HG02642 (cell line): ENCODE data around the gene ANKS3.
A peak's percentile ranks its signal among the peaks of the same experiment; 100 is the strongest.

ENCODE experiments used
- ATAC-seq: cut with Tn5 transposase; IDR thresholded peaks from one replicate; pipeline ENCODE4 v1.9.1; 2021; ENCODE audit warnings: mild to moderate bottlenecking; ENCODE audit not compliant: unreplicated experiment, poor library complexity

Gene ANKS3

DNA sequence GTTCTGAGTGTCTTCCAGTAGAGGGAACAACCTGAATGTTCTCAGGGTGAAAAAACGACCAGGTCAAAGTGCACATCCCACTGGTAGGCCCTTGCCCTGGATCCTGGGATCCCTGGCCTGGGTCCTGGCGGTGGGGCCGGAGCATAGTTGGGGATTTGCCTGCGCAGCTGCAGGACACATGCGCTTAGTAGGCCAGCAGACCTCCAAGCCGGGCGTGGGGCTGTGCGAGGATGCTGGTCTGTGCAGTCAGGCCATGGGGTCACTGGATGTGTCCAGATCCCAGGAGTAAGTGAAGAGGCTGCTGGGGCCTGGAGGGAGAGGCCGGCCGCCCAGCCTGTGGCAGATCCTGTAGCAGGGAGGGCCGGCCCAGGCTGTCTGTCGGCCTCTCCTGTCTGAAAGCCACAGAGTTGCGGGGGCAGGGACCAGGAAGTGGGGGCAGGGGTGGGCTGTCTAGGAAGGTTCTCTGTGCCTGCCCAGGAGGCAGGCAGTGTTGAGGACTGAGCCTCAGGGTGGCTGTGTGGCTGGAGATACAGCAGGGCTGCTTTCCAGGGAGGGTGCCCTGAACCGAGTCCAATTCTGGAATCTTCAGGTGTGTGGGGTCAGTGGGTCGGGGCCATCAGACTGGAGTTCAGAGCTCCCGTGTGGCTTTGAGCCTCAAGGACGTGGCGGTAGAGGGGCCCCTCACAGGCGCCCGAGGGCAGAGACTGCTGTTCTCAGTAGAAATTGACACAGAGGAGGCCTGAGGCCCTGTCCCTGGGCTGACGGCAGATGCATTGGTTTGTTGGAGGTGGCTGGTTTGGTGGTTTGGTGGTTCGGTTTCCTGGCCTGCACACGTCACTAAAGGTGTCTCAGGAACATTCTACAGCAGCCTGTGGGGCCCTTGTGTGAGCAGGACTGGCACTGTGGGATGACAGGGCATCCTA, 57.9 kb downstream of the ANKS3 start:
- ATAC-seq, result no peak

DNA sequence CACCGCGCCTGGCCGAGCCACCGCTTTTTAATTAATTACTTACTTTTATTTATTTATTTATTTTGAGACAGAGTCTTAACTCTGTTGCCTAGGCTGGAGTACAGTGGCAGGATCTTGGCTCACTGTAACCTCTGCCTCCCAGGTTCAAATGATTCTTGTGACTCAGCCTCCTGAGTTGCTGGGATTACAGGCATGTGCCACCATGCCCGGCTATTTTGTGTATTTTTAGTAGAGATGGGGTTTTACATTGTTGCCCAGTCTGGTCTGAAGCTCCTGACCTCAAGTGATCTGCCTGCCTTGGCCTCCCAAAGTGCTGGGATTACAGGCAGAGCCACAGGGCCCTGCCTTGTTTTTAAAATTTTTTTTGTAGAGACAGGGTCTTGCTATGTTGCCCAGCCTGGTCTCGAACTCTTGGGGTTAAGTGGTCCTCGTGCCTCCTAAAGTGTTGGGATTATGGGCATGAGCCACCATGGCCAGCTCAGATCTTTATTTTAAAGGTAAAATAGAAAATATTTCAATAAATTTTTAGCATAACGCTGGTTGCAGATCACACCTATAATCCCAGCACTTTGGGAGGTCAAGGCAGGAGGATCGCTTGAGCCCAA, 59.0 kb downstream of the ANKS3 start:
- ATAC-seq, result no peak

DNA sequence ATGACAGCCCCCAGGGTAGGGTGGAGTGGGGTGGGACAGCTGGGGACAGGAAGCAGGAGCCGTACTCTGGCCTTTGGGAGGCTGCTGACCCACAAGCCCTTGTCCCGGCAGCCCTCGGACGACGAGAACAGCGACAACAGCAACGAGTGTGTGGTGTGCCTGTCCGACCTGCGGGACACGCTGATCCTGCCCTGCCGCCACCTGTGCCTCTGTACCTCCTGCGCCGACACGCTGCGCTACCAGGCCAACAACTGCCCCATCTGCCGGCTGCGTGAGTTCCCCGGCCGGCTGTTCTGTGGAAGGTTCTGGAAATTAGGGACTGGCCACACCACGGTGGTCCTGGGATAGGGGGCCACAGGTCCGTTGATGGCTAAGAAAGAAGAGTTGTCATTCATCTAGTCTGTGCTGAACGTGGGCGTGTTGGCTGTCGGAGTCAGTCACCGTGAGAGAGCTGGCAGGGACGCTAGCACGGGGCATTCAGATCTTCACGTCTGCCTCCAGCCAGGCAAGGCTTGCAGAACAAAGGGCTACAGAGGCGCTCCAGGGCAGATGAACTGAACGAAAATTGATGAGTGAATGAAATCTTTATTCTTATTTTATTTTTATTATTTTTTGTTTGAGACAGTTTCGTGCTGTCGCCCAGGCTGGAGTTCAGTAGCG, 60.6 kb downstream of the ANKS3 start:
- no peak for ATAC-seq

DNA sequence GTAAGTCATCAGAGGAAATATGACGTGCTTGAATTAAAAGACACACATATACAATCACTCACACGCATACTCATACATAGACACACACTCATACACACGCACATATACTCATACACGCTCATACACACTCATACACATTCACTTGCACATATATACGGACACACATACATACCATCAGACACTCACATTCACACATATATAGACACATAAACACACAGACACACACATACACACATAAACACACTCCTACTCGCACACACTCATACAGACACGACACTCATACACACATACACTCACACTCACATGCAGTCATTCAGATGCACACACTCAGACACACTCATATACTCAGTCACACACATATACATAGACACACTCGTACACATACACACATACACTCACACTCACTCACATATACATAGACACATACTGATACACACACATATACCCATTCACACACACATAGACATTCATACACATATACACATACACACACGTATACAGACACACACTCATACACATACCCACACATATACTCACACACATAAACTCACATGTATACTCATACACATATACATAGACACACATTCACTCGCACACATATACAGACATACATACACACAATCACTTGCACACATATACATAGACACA, 65.6 kb downstream of the ANKS3 start:
- ATAC-seq, result no peak

DNA sequence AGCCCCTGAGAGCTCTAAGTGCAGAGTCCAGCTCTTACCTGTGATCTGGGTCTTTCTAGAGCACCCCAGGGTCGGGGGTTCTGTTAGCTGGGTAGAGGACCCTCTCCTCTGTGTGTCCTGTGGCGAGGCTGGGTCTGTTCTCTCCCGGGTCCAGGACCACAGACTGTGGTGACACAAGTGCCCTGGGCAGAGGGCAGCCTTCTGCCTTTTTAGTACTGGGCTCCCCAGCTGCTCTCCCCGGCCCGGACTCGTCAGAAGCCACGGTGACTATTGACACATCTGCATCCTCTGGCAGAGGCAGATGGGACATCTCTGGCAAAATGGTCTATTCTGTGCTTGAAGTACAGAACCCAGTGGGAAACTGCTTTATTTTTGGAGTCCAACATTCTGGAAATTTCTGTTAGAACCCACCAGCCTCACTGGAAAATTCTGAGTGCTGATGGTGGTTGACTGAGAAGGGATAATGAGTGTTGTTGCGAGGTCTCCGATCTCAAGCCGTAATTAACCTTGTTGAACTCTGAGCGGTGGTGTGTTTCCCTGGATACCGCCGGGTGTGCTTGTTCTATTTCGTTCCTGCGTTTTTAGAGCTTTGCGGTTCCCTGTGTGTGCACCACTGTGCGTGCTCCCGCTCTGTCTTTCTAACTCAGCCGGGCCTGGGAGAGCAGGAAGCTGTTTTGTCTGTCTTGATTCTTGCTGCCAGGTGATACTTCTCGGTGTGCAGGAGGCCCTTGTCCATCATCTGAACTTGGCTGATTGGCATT, 66.7 kb downstream of the ANKS3 start:
- ATAC-seq, result no peak

DNA sequence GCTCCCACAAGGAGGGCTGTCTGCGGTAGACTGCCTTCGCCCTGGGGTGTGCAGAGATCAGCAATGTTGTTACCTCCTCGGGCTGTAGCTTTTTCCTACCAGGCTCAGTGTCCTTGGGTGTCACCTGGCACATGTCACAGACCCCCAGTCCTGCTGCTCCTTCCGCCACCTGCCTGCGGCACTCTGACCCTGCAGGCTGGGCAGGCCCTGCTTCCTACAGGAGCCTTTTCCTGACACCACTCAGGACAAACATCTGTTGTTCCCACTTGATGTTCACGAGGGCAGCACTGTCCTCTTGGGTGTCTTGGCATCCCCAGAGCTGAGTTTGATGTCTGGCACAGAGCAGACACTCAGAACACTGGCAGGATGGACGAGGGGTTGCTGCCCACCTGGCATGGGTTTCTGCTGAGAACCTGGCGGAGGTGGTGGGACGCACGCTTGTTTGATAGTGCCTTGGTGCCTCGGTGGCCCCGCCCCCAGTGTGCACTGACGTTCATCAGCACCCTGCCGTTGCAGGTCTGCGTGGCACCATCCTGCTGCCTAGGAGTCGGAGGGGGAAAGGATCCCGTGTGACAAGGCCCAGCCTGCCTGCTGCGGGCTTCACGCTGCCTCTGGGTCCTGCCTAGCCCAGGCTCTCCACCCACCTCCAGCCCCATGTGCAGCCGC, 67.4 kb downstream of the ANKS3 start:
- no peak for ATAC-seq

DNA sequence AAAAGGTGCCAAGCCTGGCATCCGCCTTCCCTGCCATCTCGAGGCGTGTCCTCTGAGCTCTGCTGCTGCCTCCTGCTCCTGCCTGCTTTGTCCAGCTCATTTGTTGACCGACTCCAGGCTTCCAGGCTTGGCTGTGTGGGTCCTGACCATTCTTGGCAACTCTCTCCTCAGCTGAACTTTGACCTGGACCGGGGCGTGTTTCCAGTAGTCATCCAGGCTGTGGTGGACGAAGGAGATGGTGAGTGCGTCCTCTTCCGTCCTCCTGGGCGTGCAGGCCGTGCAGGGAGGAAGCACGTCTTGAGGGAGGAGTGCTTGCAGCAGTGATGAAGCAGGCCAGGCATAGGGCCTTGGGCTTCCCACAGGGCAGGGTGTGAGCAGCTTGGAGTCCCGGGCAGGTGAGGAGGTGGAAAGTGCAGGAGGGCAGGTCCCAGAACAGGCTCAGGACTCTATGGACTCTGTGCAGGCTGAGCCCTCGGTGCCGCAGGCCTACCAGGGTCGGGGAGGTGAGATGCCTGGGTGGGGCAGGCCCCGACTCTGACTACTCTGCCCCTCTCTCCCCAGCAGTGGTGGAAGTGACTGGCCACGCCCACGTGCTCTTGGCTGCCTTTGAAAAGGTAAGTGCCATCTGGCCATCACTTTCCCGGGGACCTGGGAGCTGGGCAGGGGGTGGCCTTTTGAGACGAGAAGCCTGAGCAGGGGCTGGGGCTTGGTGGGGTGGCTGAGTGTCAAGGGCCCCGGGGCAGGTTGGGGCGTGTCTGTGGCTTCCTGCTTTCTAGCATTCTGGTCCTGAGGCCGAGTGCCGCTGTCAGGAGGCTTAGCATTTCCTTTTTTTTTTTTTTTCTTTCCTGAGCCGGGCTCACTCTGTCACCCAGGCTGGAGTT, 69.3 kb downstream of the ANKS3 start:
- no peak for ATAC-seq

DNA sequence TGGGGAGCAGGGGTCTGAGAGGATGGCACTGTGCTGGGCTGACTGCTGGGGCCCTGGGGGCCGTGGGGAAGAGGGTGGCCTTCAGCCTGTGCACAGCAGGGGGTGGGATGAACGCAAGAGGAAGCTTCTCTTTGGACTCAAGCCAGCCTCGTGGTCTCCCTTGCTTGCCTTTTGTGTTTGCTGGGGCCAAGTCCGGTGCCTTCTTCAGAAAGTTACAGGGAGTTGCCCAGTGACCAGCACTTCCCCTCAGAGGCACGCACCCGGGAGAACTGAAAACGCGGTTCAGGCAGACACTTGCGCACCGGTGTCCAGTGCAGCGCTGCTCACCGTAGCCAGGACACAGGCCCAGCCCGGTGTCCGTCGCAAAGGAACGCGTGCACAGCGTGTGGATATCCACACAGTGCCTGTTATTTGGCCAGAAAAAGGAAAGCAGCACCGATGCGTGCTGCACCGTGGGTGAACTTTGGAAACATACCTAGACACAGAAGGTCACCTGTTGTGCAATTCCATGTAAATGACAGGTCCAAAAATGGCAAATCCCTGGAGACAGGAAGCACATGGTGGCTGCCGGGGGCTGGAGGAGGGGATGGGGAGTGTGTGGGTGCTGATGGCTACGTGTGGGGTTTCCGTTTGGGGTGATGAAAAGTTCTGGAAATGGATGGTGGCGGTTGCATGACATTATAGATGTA, 70.2 kb downstream of the ANKS3 start:
- no peak for ATAC-seq

DNA sequence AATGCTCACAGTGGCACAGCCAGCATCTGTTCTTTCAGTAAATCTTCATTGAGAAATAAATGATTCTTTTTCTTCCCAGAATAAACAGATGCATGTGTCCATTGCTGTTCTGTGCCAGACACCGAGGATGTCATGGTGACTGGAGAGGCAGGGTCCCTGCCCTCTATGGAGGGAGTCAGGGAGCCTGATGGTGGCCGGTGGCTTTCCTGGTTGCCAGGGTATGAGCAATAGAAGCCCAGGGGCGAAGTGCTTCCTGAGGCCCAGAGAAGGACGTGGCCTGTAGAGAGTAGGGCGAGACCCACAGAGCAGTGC, 70.7 kb downstream of the ANKS3 start:
- no peak for ATAC-seq

DNA sequence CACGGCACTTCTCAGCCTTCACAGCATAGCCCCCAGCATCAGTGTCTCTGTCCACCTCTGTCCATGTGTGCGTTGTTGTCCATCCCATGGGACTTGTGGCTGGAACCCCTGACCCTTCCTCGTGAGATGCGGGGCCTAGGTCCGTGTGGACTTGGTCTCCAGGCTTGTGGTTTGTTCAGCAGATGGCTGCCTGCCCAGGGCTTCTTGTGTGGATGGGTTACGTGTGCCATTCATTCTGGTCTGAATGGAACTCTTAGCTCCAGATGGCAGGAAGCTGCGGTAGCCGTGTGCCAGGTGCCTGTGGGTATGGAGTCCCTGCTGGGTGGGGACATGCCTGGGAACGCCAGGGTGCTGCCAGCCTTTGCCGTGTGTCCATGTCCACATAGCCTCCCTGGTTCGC, 72.4 kb downstream of the ANKS3 start:
- ATAC-seq, result no peak

DNA sequence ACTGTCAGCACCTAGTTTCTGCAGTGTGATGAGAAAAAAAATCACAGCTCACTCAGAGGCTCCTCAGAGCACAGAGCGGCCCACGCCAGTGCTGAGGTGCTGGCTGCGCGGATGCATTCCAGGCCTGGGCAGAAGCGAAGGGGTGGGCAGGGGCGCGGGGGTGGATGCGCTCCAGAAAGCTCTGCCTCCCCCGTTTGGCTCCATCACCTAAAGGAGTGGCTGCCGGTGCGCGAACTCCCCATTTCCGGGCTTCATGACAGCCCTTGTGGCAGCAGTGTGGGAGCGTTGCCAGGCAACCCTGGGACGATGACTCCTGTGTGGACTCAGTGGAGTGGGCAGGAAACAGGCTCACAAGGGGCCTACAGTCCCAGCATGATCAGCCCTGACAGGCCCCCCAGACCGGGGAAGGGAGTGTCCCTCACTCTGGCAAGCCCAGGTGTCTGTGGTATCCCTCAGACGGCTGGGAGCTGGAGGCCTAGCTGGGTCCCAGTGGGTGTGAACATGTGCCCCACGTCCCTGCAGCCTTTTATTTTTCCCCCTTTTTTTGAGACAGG, 73.5 kb downstream of the ANKS3 start:
- ATAC-seq, result peak; percentile 47

DNA sequence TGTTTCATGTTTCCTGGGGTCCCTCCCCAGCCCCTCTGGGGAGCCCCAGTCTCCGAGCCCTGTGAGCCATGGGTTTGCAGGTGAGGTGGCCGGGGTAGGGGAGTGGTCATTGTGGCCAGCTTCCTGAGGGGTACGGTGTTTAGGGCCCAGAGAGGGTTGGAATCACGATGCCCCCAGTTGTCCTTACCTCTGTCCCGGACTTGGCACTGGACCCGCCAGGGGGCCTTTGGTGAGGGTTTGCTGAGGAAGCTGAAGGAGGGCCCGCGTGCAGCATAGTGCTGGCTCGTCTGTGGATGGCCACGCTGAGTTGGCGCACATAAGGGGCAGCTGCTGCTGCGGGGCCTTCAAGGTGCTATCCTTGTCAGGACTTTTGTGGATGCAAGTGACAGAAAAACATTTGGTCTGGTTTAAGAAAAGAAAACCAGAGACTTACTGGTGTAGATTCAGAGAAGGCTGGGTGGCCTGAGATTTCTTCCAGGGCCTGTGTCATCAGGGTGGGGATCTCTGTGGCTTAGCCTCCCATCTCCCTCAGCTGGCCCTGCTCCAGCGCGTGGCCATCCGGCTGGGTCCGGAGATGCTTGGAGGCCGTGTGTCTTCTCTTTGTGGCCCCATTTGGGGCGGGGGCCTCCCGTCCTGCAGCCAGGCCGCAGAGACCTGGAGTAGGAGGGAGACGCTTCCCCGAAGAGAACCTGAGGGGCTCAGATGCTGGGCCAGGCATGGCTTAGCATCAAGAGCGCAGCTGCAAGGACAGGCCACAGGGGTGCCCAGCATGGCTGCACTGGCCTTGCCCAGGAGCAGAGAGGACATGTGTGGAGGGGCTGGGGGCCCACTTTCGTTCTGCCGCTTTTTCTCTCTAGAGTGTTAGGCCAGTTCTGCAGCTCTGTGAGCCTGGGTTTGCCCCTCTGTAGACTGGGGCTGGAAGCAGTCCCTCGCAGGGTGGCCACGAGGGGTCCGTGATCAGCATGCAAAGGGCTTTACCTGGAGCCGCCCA, 74.4 kb downstream of the ANKS3 start:
- ATAC-seq, result no peak

DNA sequence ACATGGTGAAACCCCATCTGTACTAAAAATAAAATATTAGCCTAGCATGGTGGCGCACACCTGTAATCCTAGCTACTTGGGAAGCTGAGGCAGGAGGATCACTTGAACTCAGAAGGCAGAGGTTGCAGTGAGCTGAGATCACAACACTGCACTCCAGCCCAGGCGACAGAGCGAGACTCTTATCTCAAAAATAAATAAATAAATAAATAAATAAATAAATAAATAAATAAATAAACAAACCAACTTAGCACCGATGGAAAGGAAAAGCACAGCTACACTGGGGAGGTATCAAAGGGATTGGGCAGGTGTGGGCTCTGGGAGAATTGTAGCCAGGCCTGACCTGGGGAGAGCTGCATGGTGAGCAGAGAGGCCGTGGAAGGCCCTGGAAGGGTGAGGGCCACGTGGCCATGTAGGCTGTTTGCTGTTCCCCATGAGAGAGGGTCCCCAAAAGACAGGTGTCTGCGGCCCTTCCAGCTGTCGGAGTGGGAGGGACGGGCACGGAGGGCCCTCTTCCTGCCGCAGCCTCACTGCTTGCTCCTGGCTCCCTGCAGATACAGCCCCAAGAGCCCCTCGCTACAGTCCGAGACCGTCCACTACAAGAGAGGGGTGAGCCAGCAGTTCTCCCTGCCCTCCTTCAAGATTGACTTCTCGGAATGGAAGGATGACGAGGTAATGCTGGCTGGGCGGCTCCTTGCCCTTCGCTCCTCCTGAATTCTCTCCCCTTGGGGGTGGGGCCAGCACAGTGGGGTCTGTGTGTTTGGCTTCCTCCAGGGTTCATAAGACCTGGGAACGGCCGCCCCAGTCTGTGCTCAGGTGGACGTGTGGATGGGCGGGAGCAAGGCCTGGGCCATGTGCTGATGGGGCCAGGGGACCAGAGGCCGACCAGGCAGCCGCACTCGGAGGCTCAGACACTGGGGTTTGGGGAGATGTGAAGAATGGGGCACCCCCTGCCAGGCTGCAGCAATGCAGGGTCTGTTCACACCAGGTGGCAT, 77.1 kb downstream of the ANKS3 start:
- no peak for ATAC-seq

DNA sequence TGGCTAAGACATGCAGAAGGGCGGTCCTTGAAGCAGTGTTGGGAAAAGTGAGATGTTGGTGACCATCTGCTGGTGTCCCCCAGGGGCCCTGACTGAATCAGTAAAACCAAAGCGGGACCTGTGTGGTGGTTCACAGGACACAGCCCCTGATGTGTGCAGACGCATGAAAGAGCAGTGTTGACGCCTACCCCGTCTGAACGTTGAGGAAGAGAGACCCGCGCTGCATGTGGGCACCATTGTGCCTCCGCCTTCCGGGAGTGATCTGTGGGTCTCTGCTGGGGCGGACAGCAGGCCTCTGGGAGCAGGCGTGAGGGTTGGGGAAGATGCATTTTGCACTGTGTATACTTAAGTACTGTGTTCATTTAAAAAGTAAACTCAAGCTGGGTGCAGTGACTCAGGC, 77.8 kb downstream of the ANKS3 start:
- no peak for ATAC-seq

DNA sequence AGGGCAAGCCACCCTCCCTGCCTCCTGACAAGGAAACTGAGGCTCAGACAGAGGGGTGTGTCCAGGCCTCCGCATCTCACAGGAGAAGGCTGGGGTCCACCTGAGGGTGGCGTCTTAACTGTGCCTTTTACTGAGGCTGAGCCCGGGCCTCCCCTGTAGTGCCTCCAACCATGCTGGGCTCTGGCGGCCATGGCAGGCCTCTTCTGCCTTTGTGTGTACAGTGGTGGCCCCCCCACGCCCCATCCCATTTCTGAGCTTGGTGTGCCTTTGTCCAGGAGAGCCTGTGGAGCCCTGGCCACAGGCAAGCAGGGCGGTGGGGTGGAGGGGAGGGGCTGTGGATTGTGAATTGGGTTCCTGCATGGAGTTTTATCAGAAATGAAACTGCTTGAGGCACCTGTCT, 78.3 kb downstream of the ANKS3 start:
- ATAC-seq, result no peak
